Calu3 (cell line): Measurements from ENCODE around the gene ZNF790. TPM values are rescaled to one million over a fixed set of nuclear protein-coding genes. Genes with fewer than 3 reads are reported as not detected.
"Not testable (repeated sequence)": the region's sequence is repeated elsewhere in the genome, so short reads cannot be mapped to it uniquely, and the experiment has no call there.

Experiments
- BruUV-seq: library from RNA; stranded (reverse); fragments of 400-500 nt; replicated peaks from 2 replicates; lab custom pipeline; 2021; lab: Mats Ljungman, UMichigan
- CTCF ChIA-PET: fragments of 300-600 bp; sonication (Branson Sonifier 250); formaldehyde crosslinking; loops from one replicate; lab custom pipeline; 2022; ENCODE audit warnings: antibody characterized with exemption; lab: Charles Lee
- DNase-seq: peaks from one replicate; pipeline ENCODE4 v3.0.0; 2022
- H3K27ac Mint-ChIP-seq: one replicate; pipeline ENCODE4 v1.8.0; 2022; ENCODE audit warnings: mixed read lengths; ENCODE audit not compliant: unreplicated experiment
- H3K27me3 Mint-ChIP-seq: one replicate; pipeline ENCODE4 v1.8.0; 2022; ENCODE audit warnings: mixed read lengths; ENCODE audit not compliant: unreplicated experiment
- H3K36me3 Mint-ChIP-seq: one replicate; pipeline ENCODE4 v1.8.0; 2022; ENCODE audit warnings: mild to moderate bottlenecking, moderate library complexity, mixed read lengths; ENCODE audit not compliant: insufficient read depth, unreplicated experiment
- H3K4me1 Mint-ChIP-seq: one replicate; pipeline ENCODE4 v1.8.0; 2022; ENCODE audit warnings: mild to moderate bottlenecking, low read depth, mixed read lengths; ENCODE audit not compliant: unreplicated experiment
- H3K4me3 Mint-ChIP-seq: one replicate; pipeline ENCODE4 v1.8.0; 2022; ENCODE audit warnings: mild to moderate bottlenecking, low read depth, moderate library complexity, mixed read lengths; ENCODE audit not compliant: unreplicated experiment
- H3K9me3 Mint-ChIP-seq: one replicate; pipeline ENCODE4 v1.8.0; 2022; ENCODE audit warnings: low read depth, mixed read lengths; ENCODE audit not compliant: unreplicated experiment
- CTCF ChIP-seq: fragments of 200-600 bp; IDR thresholded peaks from one replicate; pipeline ENCODE4 v1.8.0; 2022; ENCODE audit warnings: antibody characterized with exemption; ENCODE audit not compliant: unreplicated experiment
- intact Hi-C: fragments of 100-400 bp; cut with micrococcal nuclease; formaldehyde crosslinking; loops from one replicate; pipeline ENCODE4 v1.10.0; 2022; ENCODE audit not compliant: unreplicated experiment
- total RNA-seq: library from RNA; stranded (reverse); gene quantifications from 2 replicates; pipeline ENCODE4 v1.2.3, GENCODE V29; 2022

The ZNF790 gene
- total RNA-seq, 1 experiment from 2014 or later, result 10.4 TPM

- Mint-ChIP-seq H3K4me1 (no peaks in the 10 kb centered on the region), H3K4me3 (no peak overlapping the region), H3K9me3 (peaks cover 13% of the 10 kb centered on the region), H3K27ac (no peak overlapping the region), H3K27me3 (no peaks in the 10 kb centered on the region), H3K36me3 (no peaks in the 10 kb centered on the region)
- TF ChIP-seq CTCF, result no peak
- CTCF ChIA-PET, result no interaction called here
- intact Hi-C loops, result no loop called here
- BruUV-seq, result no TSS peak
- no peak for DNase-seq
Observed at GRCh38 chr19:36807029-36807428, 31.2 kb downstream of the ZNF790 start.

GRCh38 chr19:36805364-36805763 is 32.8 kb downstream of the ZNF790 start:
- intact Hi-C loops, result no loop called here
- Mint-ChIP-seq H3K36me3 (no peaks in the 10 kb centered on the region), H3K4me3 (no peak overlapping the region), H3K27me3 (no peaks in the 10 kb centered on the region), H3K9me3 (peaks cover 5% of the 10 kb centered on the region), H3K27ac (no peak overlapping the region), H3K4me1 (no peaks in the 10 kb centered on the region)
- CTCF ChIA-PET, result no interaction called here
- no peak for DNase-seq
- BruUV-seq, result no TSS peak
- no peak for TF ChIP-seq CTCF

GRCh38 chr19:36797786-36798108 is 40.4 kb downstream of the ZNF790 start:
- Mint-ChIP-seq H3K4me1 (no peaks in the 10 kb centered on the region), H3K27ac (no peak overlapping the region), H3K9me3 (peaks cover 13% of the 10 kb centered on the region), H3K27me3 (no peaks in the 10 kb centered on the region), H3K36me3 (no peaks in the 10 kb centered on the region), H3K4me3 (peak overlapping the region; percentile 7)
- intact Hi-C loops, result no loop called here
- TSS peak; percentile 68 for BruUV-seq
- CTCF ChIA-PET, result no interaction called here
- TF ChIP-seq CTCF, result no peak
- DNase-seq, result no peak

- DNase-seq, result no peak
- no peak overlapping the region for H3K4me3 Mint-ChIP-seq
- no peak overlapping the region for H3K27ac Mint-ChIP-seq
- no peaks in the 10 kb centered on the region for H3K4me1 Mint-ChIP-seq
- peaks cover 18% of the 10 kb centered on the region for H3K9me3 Mint-ChIP-seq
- CTCF ChIA-PET, result no interaction called here
- no peaks in the 10 kb centered on the region for H3K27me3 Mint-ChIP-seq
- no peaks in the 10 kb centered on the region for H3K36me3 Mint-ChIP-seq
- no peak for TF ChIP-seq CTCF
- intact Hi-C loops, result no loop called here
- no TSS peak for BruUV-seq
Observed at GRCh38 chr19:36796714-36796992, 41.5 kb downstream of the ZNF790 start.

GRCh38 chr19:36791420-36792141 is 46.6 kb downstream of the ZNF790 start:
- H3K9me3 Mint-ChIP-seq, result peaks cover 15% of the 10 kb centered on the region
- intact Hi-C loops, result not testable (repeated sequence)

More at GRCh38 chr19:36791420-36792141, 46.6 kb downstream of the ZNF790 start:
- H3K27me3 Mint-ChIP-seq, H3K4me1 Mint-ChIP-seq, CTCF ChIA-PET, H3K27ac Mint-ChIP-seq, H3K36me3 Mint-ChIP-seq, DNase-seq, BruUV-seq, H3K4me3 Mint-ChIP-seq: not testable (repeated sequence)
